Thoracic aorta (tissue), 2 donors: ENCODE measurements around the gene ABCG2. TPM values are rescaled to one million over a fixed set of nuclear protein-coding genes. Genes with fewer than 3 reads are reported as not detected.

Experiments used
- ATAC-seq: fragments of 150-250 bp; one replicate; pipeline ENCODE4 v1.8.0; 2017; ENCODE audit warnings: low read depth; ENCODE audit not compliant: insufficient number of reproducible peaks, low FRiP score
- DNase-seq: peaks from one replicate; pipeline ENCODE4 v3.0.0-alpha.2; 2020; ENCODE audit warnings: low spot score
- H3K27ac ChIP-seq, 2 donors: fragments of 200-600 bp; sonication (generic); 1 replicate in 1 of 2; 2 replicates in 1 of 2; pipeline ENCODE4 v1.5.1; 2016; ENCODE audit warnings: mild to moderate bottlenecking in 2 of 2, moderate library complexity in 2 of 2
- H3K27me3 ChIP-seq: fragments of 200-600 bp; sonication (generic); replicated peaks from 2 replicates; pipeline ENCODE4 v1.6.0; 2016; ENCODE audit warnings: mild to moderate bottlenecking; ENCODE audit not compliant: insufficient read depth
- H3K36me3 ChIP-seq: fragments of 200-600 bp; sonication (generic); one replicate; pipeline ENCODE4 v1.5.1; 2016
- H3K4me1 ChIP-seq, 2 donors: fragments of 200-600 bp; sonication (generic); 1 replicate in 1 of 2; 2 replicates in 1 of 2; pipeline versions ENCODE4 v1.5.1 to v1.6.0; 2016; ENCODE audit warnings: low read depth in 2 of 2, mild to moderate bottlenecking in 1 of 2; ENCODE audit not compliant: control insufficient read depth in 1 of 2
- H3K4me3 ChIP-seq: fragments of 200-600 bp; sonication (generic); 2 replicates; pipeline ENCODE4 v1.5.1; 2016; ENCODE audit warnings: mild to moderate bottlenecking
- H3K9me3 ChIP-seq: fragments of 200-600 bp; sonication (generic); 2 replicates; pipeline ENCODE4 v1.5.1; 2016
- CTCF ChIP-seq: fragments of 200-600 bp; sonication (generic); IDR thresholded peaks from one replicate; pipeline ENCODE4 v1.5.1; 2019; ENCODE audit warnings: antibody characterized with exemption
- total RNA-seq, 2 donors: library from RNA; depleted of rRNA; stranded (reverse); fragments of >200 nt; gene quantifications; one replicate each; pipeline versions ENCODE4 v1.1.0 to v1.2.3, GENCODE V29; 2016

Gene ABCG2
- total RNA-seq, 2 donors from 2014 or later, result 2.4 to 7.3 TPM

- ATAC-seq (no peak), DNase-seq (no peak)
- no peak overlapping the region for H3K27ac ChIP-seq
- TF ChIP-seq CTCF, result no peak
- H3K9me3 ChIP-seq, result no peaks in the 10 kb centered on the region
- H3K4me3 ChIP-seq, result no peak overlapping the region
- H3K4me1 ChIP-seq, result peaks cover 3 to 14% of the 10 kb centered on the region in 2 donors
- H3K27me3 ChIP-seq, result no peaks in the 10 kb centered on the region
- no peaks in the 10 kb centered on the region for H3K36me3 ChIP-seq
These were observed 20.8 kb upstream of the ABCG2 start for GRCh38 chr4:88179261-88179660.

GRCh38 chr4:88178626-88179231 is 20.3 kb upstream of the ABCG2 start:
- Histone ChIP-seq H3K36me3 (no peaks in the 10 kb centered on the region), H3K4me3 (no peak overlapping the region), H3K27ac (no peak overlapping the region), H3K27me3 (no peaks in the 10 kb centered on the region), H3K9me3 (no peaks in the 10 kb centered on the region), H3K4me1 (peaks cover 3 to 14% of the 10 kb centered on the region in 2 donors)
- no peak for TF ChIP-seq CTCF
- DNase-seq (no peak), ATAC-seq (no peak)

GRCh38 chr4:88177983-88178625 is 19.7 kb upstream of the ABCG2 start:
- DNase-seq (no peak), ATAC-seq (no peak)
- no peaks in the 10 kb centered on the region for H3K9me3 ChIP-seq
- H3K4me1 ChIP-seq, result peaks cover 3 to 14% of the 10 kb centered on the region in 2 donors
- H3K27me3 ChIP-seq, result no peaks in the 10 kb centered on the region
- no peaks in the 10 kb centered on the region for H3K36me3 ChIP-seq
- no peak overlapping the region for H3K4me3 ChIP-seq
- no peak for TF ChIP-seq CTCF
- H3K27ac ChIP-seq, result no peak overlapping the region

GRCh38 chr4:88172987-88173386 is 14.5 kb upstream of the ABCG2 start:
- Histone ChIP-seq H3K9me3 (no peaks in the 10 kb centered on the region), H3K27ac (no peak overlapping the region), H3K27me3 (no peaks in the 10 kb centered on the region), H3K4me3 (no peak overlapping the region), H3K36me3 (no peaks in the 10 kb centered on the region), H3K4me1 (peaks cover 2 to 6% of the 10 kb centered on the region in 2 donors)
- no peak for ATAC-seq
- TF ChIP-seq CTCF, result no peak
- DNase-seq, result no peak

GRCh38 chr4:88171206-88171605 is 12.8 kb upstream of the ABCG2 start:
- DNase-seq, result no peak

More at GRCh38 chr4:88171206-88171605, 12.8 kb upstream of the ABCG2 start:
- no peak overlapping the region for H3K4me3 ChIP-seq
- no peaks in the 10 kb centered on the region for H3K27me3 ChIP-seq
- H3K9me3 ChIP-seq, result no peaks in the 10 kb centered on the region
- TF ChIP-seq CTCF, result no peak
- H3K4me1 ChIP-seq, result no peaks in the 10 kb centered on the region
- ATAC-seq, result no peak
- no peak overlapping the region for H3K27ac ChIP-seq
- no peaks in the 10 kb centered on the region for H3K36me3 ChIP-seq
